NCI-H82 treated with DMSO at 0.1 percent for 48 hours (cell line): Measurements from ENCODE around the gene CMTM6.
A peak's percentile ranks its signal among the peaks of the same experiment; 100 is the strongest.
"Not testable (repeated sequence)": the region's sequence is repeated elsewhere in the genome, so short reads cannot be mapped to it uniquely, and the experiment has no call there.

Experiments used
- DNase-seq: peaks from one replicate; lab custom pipeline; 2025; ENCODE audit not compliant: unreplicated experiment; lab: John Stamatoyannopoulos, UW

Gene CMTM6

GRCh38 chr3:32500231-32500630, 2.4 kb downstream of the CMTM6 start:
- DNase-seq: no peak

DNA sequence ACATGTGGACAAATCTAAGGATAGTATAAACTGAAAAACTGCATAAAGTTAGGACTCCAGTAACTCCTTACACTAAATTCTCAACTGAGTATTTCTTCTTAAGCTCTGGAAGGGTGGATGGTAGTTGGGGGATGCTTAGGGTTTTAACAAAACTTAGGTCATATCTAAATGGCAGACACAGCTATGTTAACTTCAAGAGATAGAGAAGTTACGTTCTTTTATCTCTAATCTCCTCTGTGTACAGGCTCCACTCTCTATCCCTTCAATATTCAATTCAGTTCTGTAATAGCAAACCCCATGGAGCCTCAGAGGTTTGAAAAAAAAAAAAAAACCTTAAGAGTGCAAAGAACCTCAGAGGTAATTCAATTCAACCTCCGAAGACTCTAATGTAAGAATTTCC, 3.1 kb downstream of the CMTM6 start:
- DNase-seq: no peak

DNA sequence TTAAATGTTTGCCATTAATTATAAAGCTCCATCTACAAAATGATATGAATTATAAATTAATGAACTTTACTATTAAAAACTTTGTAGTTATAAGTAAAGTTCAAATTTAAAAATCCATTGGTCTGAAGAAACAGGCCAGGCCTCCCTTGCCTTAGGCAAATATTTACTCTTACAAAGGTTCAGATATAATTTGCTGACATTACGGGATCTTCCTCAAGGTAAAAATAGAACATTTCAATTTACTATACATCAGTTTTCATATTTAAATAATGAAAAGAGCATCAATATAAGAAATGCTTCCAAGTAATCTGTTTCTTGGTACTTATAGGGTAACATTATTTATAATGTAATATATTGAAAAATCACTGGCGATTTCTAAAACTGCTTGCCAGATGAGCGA, 3.7 kb downstream of the CMTM6 start:
- no peak for DNase-seq

- no peak for DNase-seq
These were observed 4.4 kb downstream of the CMTM6 start for GRCh38 chr3:32498252-32498651.

DNA sequence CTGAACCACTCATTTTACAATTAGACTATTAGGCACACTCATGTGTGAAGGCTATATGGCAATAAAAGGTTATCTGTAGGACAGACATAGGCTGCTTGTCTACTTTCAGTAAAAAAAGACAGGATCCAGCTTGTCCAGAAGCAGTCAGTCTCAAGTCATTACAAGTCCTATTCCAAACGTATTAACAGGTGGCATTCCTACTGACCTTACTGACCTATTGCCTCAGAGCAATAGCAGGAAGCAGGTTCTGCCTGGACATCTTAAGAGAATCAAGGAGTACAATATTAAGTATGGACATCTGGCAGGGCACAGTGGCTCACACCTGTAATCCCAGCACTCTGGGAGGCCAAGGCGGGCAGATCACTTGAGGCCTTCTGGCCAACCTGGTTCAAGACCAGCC, 7.0 kb downstream of the CMTM6 start:
- DNase-seq: no peak

GRCh38 chr3:32495085-32495484, 7.6 kb downstream of the CMTM6 start:
- no peak for DNase-seq

DNA sequence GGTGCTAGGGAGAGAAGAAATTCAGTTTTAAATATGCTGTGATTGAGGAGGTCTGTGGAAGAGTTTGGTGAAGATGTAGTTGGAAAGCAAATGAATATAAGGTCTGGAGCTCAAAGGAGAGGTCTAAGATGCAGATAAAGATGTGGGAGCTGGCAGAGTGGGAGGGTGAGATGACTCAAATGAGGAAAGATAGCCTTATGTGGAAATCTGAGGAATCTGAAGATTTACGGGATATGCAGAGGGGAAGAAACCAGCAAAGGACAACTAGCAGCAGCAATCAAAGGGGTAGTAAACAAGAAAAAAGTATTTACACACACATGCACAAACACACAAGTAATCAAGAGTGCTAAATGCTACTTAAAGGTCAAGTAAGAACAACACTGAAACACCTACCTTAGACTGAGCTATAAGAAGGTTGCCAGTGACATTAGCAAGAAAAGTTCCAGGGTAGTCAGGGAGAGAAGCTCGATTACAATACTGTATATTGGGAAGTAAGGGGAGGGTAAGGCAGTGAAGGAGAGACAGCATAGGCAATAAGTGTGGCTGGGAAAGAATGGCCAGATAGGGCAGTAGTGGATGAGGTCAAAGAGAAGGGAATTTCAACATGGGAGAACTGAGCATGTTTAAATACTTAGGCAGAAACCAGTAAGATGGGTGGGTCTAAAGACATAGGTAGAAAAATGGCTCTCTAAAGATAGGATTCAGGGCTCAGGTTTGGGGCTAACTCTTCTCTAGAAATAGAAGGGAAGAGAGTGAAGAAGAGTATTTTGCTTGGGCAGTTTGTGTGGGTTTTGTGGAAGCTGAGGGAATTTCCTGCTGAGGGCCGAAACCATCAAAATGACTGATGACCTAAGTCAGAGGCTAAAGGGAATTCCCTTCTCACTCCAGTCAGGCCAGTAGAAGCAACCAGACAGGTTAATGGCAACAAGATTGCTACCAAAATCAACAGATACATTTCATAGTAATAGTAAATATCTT, 8.9 kb downstream of the CMTM6 start:
- no peak for DNase-seq

- DNase-seq: no peak
These were observed 9.8 kb downstream of the CMTM6 start for GRCh38 chr3:32492684-32493436.

DNA sequence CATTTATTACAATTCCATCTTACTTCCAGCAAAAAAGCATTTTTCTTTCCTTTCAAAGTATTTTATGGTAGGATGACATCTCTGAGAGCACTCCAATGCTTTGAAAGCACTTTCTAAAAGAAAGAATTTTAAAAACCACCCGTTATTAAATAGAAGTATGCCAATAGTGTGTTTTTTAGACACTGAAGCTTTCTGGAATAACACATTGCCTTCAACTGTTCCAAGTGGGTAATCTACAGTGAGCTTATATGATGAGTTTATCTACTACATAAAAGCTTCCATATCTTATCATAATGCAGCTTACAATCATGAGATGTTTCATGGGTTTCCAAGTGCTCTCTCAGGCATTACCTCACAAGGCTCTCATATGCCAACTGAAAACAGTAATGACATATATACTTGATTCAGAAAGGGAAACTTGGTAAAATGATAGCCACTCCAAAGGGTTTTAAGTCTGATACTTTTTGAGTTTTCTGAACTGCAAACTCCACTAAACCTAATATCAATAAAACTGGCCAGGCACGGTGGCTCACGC, 14.1 kb downstream of the CMTM6 start:
- no peak for DNase-seq

DNA sequence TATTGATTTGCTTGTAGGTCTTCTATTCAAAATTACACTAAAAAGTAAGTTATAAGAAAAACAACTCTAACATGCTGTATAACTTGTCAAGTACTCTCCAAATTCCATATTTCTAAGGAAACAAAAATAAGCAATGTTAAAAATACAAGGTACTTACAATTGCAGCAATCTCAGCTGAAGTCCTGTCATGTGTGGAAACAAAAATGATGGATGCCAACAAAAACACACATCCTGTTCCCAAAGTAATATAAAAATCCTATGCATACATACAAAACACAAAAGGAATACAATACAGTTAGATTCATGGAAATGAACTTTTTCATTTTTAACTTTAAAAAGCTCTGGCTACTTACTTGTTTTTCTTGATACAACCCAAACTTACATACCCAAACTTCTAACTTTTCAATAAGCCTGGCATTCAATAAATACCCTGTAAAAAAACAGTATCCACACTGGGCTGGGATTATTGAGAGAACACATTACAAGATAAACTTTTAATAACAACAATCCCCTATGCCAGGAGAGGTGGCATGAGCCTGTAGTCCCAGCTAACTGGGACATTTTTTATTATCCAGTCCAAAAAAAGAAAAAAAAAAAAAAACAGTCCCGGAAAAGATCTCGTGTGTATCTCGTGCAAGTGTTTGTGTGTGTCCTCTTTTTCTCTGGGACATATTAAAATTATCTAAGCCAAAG, 14.7 kb downstream of the CMTM6 start:
- no peak for DNase-seq

DNA sequence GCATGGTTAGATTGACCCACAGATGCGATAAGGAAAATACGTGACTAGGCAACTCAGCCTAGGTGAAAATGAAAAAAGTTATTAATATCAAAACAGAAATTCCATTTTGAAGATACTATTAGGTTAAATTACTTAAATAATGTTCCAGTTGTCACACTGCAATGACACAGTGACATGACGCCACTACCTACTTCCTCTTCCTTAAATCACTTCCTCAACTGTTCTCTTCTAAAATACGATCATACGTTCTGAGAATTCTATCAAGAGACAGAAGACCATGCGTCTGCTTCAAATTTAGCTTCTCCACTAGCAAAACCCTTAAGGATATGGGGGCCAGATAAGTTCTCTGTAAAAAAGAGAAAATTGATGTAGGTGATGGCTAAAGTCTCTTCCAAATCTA, 18.2 kb downstream of the CMTM6 start:
- DNase-seq: no peak

DNA sequence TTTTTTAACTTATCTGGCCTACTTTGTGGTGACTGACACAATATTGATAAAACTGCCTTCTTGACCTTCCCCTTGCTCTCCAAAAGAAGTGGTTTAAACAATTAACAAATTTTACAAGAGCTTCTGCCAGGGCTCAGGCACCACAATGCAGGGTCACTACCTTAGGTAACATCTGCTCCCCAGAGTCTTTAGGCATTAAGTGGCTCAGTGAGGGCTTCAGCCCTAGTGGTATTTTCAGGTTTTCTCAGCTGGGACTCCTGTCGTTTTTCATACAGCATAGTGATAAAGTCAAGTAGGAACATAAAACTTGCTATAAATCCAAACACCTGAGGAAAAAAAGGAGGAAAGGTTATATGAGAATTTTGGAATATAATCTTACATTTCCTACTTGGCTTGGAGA, 18.9 kb downstream of the CMTM6 start:
- DNase-seq: peak; percentile 52

- DNase-seq: no peak
These were observed 20.0 kb downstream of the CMTM6 start for GRCh38 chr3:32482693-32483092.

- no peak for DNase-seq
These were observed 20.6 kb downstream of the CMTM6 start for GRCh38 chr3:32481791-32482631.

DNA sequence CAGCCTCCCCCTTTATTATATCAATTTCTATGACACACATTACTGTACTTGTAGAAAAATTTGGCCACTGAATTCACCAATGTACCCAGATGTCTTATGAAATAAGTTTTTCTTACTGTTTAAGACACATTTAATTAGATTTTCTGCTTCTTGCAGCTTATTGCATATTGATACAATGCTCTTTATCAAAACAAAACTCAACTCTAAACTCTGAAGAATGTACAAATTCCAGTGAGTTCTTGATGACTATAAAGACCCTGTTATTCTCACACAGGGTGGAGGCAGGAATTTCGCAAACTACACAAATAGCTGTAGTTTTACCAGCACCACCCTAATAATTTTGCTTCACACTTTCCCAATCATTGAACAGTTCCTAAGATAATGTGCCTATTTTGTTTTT, 22.0 kb downstream of the CMTM6 start:
- no peak for DNase-seq

- DNase-seq: no peak
These were observed 28.5 kb downstream of the CMTM6 start for GRCh38 chr3:32474201-32474600.

GRCh38 chr3:32472151-32472550, 30.5 kb downstream of the CMTM6 start:
- not testable (repeated sequence) for DNase-seq

DNA sequence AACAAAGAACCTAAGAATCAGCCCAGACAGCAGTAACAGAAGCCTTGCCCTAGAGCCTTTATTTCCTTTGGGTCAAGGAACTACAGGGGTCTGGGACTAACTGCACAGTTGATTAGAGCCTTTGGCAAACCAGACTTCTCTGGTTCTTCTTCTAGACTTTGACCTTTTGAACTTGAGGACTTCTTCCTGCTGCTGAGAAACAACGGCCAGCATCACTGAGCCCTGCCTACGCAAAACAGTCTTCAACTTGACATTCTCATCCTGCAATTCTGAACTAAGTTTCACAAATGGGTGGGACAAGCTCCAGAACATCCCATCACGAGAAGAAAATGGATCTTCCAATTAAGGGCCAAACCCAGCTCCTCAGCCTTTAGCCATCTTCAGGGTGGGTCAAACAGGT, 31.4 kb downstream of the CMTM6 start:
- DNase-seq: no peak

DNA sequence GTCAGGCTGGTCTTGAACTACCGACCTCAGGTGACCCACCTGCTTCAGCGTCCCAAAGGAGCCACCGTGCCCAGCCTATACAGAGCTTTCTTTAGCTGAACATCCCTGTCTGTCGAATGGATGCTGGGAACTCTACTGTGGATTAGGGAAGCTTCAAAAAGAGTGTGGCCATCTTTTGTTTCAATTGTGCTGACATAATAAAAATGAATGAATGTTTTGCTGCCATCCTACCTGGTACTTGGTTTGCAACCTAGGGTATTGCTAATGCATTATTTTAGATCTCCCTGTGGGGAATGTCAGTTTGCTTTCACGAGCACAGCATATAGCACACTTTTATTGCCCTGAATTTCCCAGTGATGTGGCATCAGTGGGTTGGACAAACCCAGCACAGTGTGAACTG, 32.3 kb downstream of the CMTM6 start:
- no peak for DNase-seq

DNA sequence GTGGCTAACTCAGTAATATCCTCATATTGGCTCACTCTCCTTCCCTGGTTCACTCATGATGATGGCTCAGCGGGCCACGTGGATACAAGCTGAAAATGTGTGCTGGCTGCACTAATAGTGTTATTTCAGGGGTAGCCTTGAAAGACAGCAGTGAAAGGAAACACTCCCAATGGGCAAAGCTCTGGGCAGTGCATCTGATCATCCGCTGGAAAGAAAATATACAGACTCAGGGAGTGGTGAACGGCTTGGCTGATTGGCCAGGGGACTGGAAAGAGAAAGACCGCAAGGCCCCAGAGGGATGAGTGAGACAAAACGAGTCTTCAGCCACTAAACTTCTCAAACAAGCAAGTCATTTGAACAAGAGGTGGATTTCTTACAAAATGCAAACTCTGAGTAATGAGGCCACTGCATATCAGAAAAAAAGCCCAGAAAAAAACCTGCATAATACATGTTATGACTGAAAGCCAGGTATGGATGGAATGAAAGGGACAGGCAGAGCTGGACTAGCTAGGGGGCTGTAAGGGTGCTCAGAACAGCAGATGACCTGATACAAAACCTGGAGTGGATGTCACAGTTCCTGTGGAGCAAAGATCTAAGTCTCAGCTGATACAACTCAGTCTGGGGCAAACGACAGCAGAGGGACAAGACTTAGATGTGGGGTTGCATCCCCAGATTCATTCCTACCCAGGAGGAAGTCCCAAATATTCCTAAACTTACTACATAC, 33.3 kb downstream of the CMTM6 start:
- DNase-seq: no peak
